Right lobe of liver (tissue), 6 donors: ENCODE results near the gene XBP1. TPM values are rescaled to one million over a fixed set of nuclear protein-coding genes. Genes with fewer than 3 reads are reported as not detected.

Experiments used
- ATAC-seq, 4 donors: fragments of 200-7000 bp; cut with Tn5 transposase; one replicate each; pipeline ENCODE4 v1.9.1; 2020; ENCODE audit warnings: mild to moderate bottlenecking in 4 of 4, moderate library complexity in 4 of 4
- DNase-seq, 3 donors: peaks; one replicate each; pipeline ENCODE4 v3.0.0-alpha.2; 2020
- H3K27ac ChIP-seq, 3 donors: fragments of 200-600 bp; one replicate each; pipeline ENCODE4 v1.8.0; 2022
- H3K27me3 ChIP-seq, 2 donors: fragments of 200-600 bp; one replicate each; pipeline ENCODE4 v1.8.0; 2022
- H3K36me3 ChIP-seq, 4 donors: fragments of 200-600 bp; sonication (generic) in 1 of 4; one replicate each; pipeline versions ENCODE4 v1.5.1 to v1.8.0; 2017 to 2022; ENCODE audit warnings: control low read depth in 1 of 4
- H3K4me1 ChIP-seq, 4 donors: fragments of 200-600 bp; sonication (generic) in 1 of 4; one replicate each; pipeline versions ENCODE4 v1.5.1 to v1.8.0; 2017 to 2022; ENCODE audit warnings: control low read depth in 1 of 4
- H3K4me3 ChIP-seq, 3 donors: fragments of 200-600 bp; one replicate each; pipeline ENCODE4 v1.8.0; 2022
- H3K9me3 ChIP-seq, 4 donors: fragments of 200-600 bp; sonication (generic) in 1 of 4; one replicate each; pipeline versions ENCODE4 v1.5.1 to v1.8.0; 2017 to 2022; ENCODE audit warnings: control low read depth in 1 of 4
- CTCF ChIP-seq, 4 donors: fragments of 200-600 bp in 3 of 4; fragments of 450-650 bp in 1 of 4; IDR thresholded peaks; one replicate each; pipeline versions ENCODE4 v1.5.1 to v1.8.0; 2016 to 2022; ENCODE audit warnings: antibody characterized with exemption in 4 of 4, mild to moderate bottlenecking in 2 of 4
- POLR2A ChIP-seq: fragments of 450-650 bp; IDR thresholded peaks from one replicate; pipeline ENCODE4 v1.6.1; 2017; ENCODE audit warnings: antibody characterized with exemption, mild to moderate bottlenecking
- WGBS: methylation state at CpG from one replicate; pipeline ENCODE4 v1.1.6; 2018; ENCODE audit warnings: low coverage, low lambda C conversion rate; ENCODE audit not compliant: insufficient coverage; ENCODE audit errors: missing lambda C conversion rate; 5-methylcytosine and 5-hydroxymethylcytosine counted together
- intact Hi-C, 2 donors: fragments of 100-400 bp; cut with DNase I; formaldehyde crosslinking; loops; one replicate each; pipeline versions ENCODE4 v1.11.2 to v1.14.1; 2022
- total RNA-seq, 6 experiments: library from RNA; depleted of rRNA in 2 of 6; stranded (reverse); fragments of >200 nt in 2 of 6; fragmentation: NEBNext Ultra II Directional in 3 of 6; extraction: Animal tissue kit (Norgen Biotek cat#: 25700) in 3 of 6; gene quantifications; one replicate each; pipeline versions ENCODE4 v1.1.0 to v1.2.4, GENCODE V29; 2016 to 2023
- donor health status: DM: no; HTN: yes; CAD: no.
- donor health status: DM: no; HTN: no; CAD: no.
- donor health status: DM: no; HTN: no; CAD: no.
- donor health status: DM: no; HTN: yes; CAD: no.
- donor health status: DM: no; HTN: yes; CAD: no.

XBP1 gene
- total RNA-seq, 6 experiments from 2014 or later: 298 to 624 (median 414) TPM

GRCh38 chr22:28838971-28839370, 38.6 kb upstream of the XBP1 start:
- H3K4me1 ChIP-seq: no peaks in the 10 kb centered on the region
- TF ChIP-seq CTCF (IDR thresholded peaks at IDR 0.05) (no peak), POLR2A (no peak)
- no peaks in the 10 kb centered on the region for H3K27me3 ChIP-seq
- WGBS: 28% methylated on average over 5 of the region's 5 CpGs
- peak in 1 of 4 donors; percentile 34 for ATAC-seq
- no peak overlapping the region for H3K27ac ChIP-seq
- no peak for DNase-seq
- intact Hi-C loops: loop anchor here in 1 of 2 donors (10.0 kb wide), 1 partner anchor 234 kb away; no protein-coding TSS in a partner anchor
- H3K4me3 ChIP-seq: no peak overlapping the region
- no peaks in the 10 kb centered on the region for H3K9me3 ChIP-seq
- no peaks in the 10 kb centered on the region for H3K36me3 ChIP-seq

GRCh38 chr22:28837640-28838039, 37.3 kb upstream of the XBP1 start:
- no peaks in the 10 kb centered on the region for H3K36me3 ChIP-seq
- no peaks in the 10 kb centered on the region for H3K27me3 ChIP-seq
- no peak overlapping the region for H3K4me3 ChIP-seq
- WGBS: 100% methylated on average over 3 of the region's 6 CpGs
- TF ChIP-seq POLR2A (no peak), CTCF (IDR thresholded peaks at IDR 0.05) (no peak)
- H3K4me1 ChIP-seq: no peaks in the 10 kb centered on the region
- ATAC-seq (no peak), DNase-seq (no peak)
- H3K9me3 ChIP-seq: no peaks in the 10 kb centered on the region
- no peak overlapping the region for H3K27ac ChIP-seq
- intact Hi-C loops: loop anchor here in 1 of 2 donors (10.0 kb wide), 1 partner anchor 233 kb away; no protein-coding TSS in a partner anchor

GRCh38 chr22:28835630-28836189, 35.3 kb upstream of the XBP1 start:
- TF ChIP-seq CTCF (IDR thresholded peaks at IDR 0.05) (no peak), POLR2A (no peak)
- Histone ChIP-seq H3K27ac (no peak overlapping the region), H3K36me3 (no peaks in the 10 kb centered on the region), H3K27me3 (no peaks in the 10 kb centered on the region), H3K4me1 (no peaks in the 10 kb centered on the region), H3K9me3 (no peaks in the 10 kb centered on the region), H3K4me3 (no peak overlapping the region)
- DNase-seq (no peak), ATAC-seq (peak in 1 of 4 donors; percentile 41)
- 100% methylated on average over 1 of the region's 11 CpGs for WGBS
- intact Hi-C loops: loop anchor here in 1 of 2 donors (10.0 kb wide), 1 partner anchor 231 kb away; no protein-coding TSS in a partner anchor

- DNase-seq (no peak), ATAC-seq (no peak)
- WGBS: 82% methylated on average over 3 of the region's 3 CpGs
- Histone ChIP-seq H3K9me3 (no peaks in the 10 kb centered on the region), H3K36me3 (no peaks in the 10 kb centered on the region), H3K4me3 (no peak overlapping the region), H3K27me3 (no peaks in the 10 kb centered on the region), H3K27ac (no peak overlapping the region), H3K4me1 (peaks cover 0 to 19% (median 8%) of the 10 kb centered on the region in 4 donors)
- intact Hi-C loops: loop anchor here (5.0 to 10.0 kb wide), 2 partner anchors 226 to 229 kb away; no protein-coding TSS in a partner anchor
- TF ChIP-seq POLR2A (no peak), CTCF (IDR thresholded peaks at IDR 0.05) (no peak)
Observed at GRCh38 chr22:28833276-28833923, 33.0 kb upstream of the XBP1 start.
